B cell (primary cell): ENCODE data around the gene PTPRN2.

ENCODE experiments used
- EZH2 ChIP-seq: IDR thresholded peaks from 2 replicates; pipeline ENCODE4 v1.6.1; 2012; ENCODE audit warnings: borderline replicate concordance, low read depth, mild to moderate bottlenecking, moderate library complexity, low read length; ENCODE audit not compliant: insufficient read depth, poor library complexity, severe bottlenecking
- TF ChIP-seq, protein P1 (sequence below): fragments of 200-600 bp; IDR thresholded peaks from one replicate; pipeline ENCODE4 v1.8.0; 2022; ENCODE audit warnings: antibody characterized with exemption, mild to moderate bottlenecking

DNA sequence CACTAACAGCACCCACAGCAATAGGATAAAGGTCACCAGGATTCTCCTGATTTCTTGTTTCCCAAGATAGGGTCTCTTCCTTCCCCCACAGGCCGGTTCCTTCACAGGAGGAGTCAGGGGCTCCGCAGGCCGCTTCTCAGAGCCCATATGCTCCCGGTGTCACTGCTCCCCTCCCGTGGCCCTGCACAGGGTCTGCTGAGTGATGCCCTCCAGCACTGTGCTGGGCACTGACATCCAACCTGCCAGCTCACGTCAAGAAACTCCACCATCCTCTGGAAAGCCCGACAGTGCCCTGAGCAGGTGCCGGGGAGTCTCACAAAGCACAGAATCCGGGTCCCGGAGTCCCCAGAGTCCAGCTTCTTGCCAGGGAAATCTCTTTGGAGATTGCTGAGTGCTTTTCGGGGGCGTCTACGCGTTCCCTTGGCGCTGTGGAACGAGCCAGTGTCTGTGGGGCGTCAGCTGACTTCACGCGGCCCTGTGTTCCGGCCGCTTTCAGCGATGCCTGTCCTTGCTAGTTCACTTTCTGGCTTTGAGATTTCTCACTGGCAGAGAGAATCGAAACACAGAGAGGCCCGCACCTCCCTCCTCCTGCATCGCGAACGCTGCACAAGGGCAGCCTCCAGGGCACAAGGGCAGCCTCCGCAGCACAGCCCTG is 683.3 kb downstream of the PTPRN2 start:
- no peak for TF ChIP-seq EZH2
- TF ChIP-seq, protein P1, sequence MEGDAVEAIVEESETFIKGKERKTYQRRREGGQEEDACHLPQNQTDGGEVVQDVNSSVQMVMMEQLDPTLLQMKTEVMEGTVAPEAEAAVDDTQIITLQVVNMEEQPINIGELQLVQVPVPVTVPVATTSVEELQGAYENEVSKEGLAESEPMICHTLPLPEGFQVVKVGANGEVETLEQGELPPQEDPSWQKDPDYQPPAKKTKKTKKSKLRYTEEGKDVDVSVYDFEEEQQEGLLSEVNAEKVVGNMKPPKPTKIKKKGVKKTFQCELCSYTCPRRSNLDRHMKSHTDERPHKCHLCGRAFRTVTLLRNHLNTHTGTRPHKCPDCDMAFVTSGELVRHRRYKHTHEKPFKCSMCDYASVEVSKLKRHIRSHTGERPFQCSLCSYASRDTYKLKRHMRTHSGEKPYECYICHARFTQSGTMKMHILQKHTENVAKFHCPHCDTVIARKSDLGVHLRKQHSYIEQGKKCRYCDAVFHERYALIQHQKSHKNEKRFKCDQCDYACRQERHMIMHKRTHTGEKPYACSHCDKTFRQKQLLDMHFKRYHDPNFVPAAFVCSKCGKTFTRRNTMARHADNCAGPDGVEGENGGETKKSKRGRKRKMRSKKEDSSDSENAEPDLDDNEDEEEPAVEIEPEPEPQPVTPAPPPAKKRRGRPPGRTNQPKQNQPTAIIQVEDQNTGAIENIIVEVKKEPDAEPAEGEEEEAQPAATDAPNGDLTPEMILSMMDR: no peak
